Fibroblast of peridontal ligament (primary cell): ENCODE results near the gene APOC3.

Experiments
- DNase-seq: peaks from one replicate; pipeline ENCODE4 v3.0.0-alpha.2; 2010; ENCODE audit errors: extremely low read depth

Gene APOC3

GRCh38 chr11:116804001-116804400, 25.7 kb upstream of the APOC3 start:
- DNase-seq = no peak

GRCh38 chr11:116807601-116808261, 22.0 kb upstream of the APOC3 start:
- DNase-seq = no peak

GRCh38 chr11:116808262-116809175, 21.2 kb upstream of the APOC3 start:
- peak; percentile 26 for DNase-seq

DNA sequence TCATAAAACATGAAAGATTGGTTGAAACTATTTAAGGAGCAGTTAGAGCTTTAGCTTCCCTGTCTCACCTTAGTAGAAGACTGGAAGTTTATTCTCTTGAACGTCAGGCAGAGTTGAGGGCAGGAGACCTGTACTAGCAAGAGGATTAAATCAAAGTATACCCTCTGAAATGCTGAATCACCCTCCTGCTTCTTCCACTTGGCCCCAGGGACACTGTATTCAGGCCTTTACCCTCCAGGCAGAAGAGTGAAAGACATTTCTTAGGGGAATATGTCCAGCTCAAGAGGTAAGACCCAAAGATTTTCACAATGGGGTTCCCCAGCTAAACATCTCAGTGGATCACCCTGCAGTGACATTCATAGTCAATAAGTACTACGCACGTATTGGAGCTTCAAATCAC, 18.5 kb upstream of the APOC3 start:
- DNase-seq = no peak

DNA sequence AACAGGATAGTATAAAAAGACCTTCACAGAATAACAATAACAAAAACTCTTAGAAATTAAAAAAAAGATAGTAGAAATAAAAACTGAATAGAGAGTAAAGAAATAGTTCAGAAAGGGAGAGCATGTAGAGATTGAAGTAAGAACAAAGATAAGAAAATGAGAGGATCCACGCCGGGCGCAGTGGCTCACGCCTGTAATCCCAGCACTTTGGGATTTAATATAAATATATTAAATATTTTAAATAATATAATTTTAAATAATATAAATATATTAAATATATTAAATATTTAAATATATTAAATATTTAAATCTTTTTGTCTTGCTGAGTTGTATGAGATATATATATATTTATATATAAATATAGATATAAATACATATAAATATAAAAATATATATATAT, 17.6 kb upstream of the APOC3 start:
- DNase-seq = no peak

- DNase-seq = no peak
Measured at GRCh38 chr11:116813170-116813569, 16.5 kb upstream of the APOC3 start.

- no peak for DNase-seq
Measured at GRCh38 chr11:116813781-116814471, 15.8 kb upstream of the APOC3 start.

GRCh38 chr11:116814502-116814901, 15.2 kb upstream of the APOC3 start:
- DNase-seq = no peak

DNA sequence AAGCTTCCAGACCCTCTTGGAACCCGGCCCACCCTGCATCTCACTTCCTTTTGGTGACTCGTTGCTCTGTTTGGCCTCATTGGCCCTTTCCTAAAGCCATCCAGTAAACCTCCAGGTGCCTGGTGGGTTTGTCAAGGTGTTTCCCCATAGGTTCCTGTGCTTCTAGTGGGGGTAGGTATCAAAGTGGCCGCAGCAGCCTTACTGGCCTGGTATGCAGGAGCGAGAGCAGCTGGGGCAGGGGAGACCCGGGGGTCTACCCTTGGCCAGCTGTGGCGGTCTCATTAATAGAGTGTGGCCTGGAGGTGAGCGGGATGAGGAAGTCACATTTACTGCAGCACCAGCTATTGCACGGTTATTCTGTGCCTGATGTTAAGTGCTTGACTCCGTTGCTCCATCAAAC, 10.7 kb upstream of the APOC3 start:
- DNase-seq = no peak

- no peak for DNase-seq
Measured at GRCh38 chr11:116821050-116821918, 8.4 kb upstream of the APOC3 start.

- DNase-seq = no peak
Measured at GRCh38 chr11:116822575-116822974, 7.1 kb upstream of the APOC3 start.

DNA sequence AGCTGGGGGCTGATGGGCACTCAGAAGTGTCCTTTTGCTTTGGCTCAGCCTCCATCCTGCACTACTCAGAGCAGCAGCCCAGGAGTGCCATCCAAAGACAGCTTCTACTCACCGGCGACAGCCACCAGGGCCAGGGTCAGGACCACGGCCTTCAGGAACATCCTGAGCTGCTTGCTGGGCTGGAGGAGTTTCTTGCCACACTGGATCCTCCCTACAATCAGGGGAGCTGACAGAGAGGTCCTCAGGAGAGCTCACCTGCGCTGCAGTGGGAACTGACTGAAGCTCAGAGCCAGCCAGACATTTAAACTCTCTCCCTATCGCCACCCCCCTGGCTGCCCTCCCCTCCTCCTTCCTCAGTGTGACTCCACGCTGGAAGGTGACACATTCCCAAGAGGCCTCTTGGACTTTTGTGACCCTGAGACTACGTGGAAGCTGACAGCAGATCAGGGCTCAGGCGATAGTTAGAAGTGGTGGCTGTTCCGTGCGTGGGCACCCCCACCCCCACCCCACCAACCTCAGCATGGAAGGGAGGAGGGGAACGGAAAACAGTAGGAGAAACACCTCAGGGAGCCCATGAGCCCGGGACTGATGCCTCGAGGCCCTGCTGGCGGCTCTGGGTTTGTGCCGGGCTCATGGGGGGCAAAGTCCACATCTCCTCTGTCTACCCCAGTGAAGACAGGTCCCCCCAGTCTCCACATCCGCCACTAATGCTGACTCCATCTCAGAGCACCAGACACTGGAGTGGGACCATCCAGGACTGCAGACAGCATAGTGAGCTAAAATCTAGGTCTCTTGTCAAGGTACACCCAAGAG, 6.5 kb upstream of the APOC3 start, which contains the start of gene APOA4:
TSS of gene APOA4 (minus strand) at position 274 of the 813 bp plus-strand sequence. CDS start at position 161, 113 bp downstream.
- no peak for DNase-seq

GRCh38 chr11:116825434-116825833, 4.3 kb upstream of the APOC3 start:
- no peak for DNase-seq

DNA sequence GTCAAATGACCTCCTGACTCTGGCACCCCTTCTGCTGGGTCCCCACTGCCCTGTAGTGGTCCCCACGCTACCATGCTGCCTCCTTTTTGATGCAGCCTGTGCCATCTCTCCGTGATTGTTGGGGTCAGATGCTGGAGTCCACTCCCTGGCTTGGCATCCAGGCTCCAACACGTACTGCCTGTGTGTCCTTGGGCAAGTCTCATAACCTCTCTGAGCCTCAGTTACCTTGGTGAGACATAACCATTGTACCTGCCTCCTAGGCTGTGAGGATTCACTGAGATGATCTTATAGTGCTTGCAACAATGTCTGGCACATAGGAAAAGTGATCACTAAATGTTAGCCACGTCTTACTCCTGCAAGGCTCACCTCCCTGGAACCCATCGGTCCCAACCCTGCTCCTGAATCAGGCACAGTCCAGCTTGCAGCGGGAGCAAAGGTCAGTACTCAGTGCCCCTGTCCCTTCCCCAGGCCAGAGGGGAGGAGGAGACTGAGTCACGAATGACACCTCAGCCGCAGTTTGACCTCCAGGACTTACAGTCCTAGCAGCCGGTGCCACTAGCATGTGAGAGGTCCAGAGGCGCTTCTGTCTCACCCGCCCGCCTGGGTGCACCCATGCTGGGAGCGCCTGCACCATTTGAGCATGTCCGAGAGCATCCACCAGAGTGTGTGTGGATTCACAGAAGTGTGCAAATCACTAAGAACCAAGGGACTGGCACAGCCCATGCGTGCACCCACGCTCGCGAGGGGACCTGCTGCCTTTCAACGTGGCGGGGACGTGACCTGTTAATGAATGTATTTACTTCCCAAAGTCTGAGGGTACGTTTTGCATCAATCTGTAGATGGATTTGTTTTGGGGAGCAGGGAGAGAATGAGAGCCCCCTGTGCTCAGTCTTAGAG, 3.6 kb upstream of the APOC3 start:
- no peak for DNase-seq

- DNase-seq = no peak
Measured at GRCh38 chr11:116826751-116827431, 2.8 kb upstream of the APOC3 start.

DNA sequence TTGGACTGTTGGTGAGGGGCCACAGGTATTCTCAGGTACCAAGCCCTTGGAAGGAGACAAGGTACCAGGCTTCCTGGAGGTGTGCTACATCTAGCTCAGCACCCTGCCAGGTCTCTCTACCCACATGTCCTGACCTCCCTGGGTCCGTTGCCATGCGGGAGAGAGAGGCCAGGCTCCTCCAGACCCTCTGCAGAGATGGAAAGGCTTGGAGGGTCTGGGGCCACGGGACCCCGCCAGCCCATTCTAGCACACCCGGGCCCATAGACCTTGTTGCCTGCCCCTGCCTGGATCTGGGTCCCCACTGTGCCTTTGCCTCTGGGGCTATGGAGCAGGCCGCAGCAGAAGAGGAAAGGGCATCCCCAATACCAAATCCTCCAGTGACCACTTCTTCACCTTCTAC, 2.2 kb upstream of the APOC3 start:
- no peak for DNase-seq

DNA sequence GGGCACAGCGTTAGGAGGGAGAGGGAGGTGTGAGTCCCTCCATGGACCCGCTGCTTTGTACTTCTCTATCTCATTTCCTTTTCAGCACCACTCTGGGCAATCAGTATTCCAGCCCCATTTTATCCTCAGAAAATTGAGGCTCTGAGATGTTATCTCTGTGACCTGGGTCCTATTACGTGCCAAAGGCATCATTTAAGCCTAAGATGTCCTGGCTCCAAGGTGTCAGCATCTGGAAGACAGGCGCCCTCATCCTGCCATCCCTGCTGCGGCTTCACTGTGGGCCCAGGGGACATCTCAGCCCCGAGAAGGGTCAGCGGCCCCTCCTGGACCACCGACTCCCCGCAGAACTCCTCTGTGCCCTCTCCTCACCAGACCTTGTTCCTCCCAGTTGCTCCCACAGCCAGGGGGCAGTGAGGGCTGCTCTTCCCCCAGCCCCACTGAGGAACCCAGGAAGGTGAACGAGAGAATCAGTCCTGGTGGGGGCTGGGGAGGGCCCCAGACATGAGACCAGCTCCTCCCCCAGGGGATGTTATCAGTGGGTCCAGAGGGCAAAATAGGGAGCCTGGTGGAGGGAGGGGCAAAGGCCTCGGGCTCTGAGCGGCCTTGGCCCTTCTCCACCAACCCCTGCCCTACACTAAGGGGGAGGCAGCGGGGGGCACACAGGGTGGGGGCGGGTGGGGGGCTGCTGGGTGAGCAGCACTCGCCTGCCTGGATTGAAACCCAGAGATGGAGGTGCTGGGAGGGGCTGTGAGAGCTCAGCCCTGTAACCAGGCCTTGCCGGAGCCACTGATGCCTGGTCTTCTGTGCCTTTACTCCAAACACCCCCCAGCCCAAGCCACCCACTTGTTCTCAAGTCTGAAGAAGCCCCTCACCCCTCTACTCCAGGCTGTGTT, 829 bp upstream of the APOC3 start:
- DNase-seq = no peak
